Aorta (tissue), 5 donors: ENCODE measurements around the gene CDK9. TPM values are rescaled to one million over a fixed set of nuclear protein-coding genes. Genes with fewer than 3 reads are reported as not detected.
A peak's percentile ranks its signal among the peaks of the same experiment; 100 is the strongest.

ENCODE experiments used
- ATAC-seq: fragments of 200-7000 bp; cut with Tn5 transposase; one replicate; pipeline ENCODE4 v1.9.1; 2022; ENCODE audit warnings: moderate library complexity; ENCODE audit not compliant: low FRiP score
- DNase-seq, 2 donors: peaks; one replicate each; pipeline ENCODE4 v3.0.0-alpha.2; 2020
- H3K27ac ChIP-seq, 2 donors: one replicate each; pipeline ENCODE4 v1.5.1; 2013; ENCODE audit warnings: low read length in 2 of 2, mild to moderate bottlenecking in 2 of 2, moderate library complexity in 2 of 2, control low read depth in 1 of 2, inconsistent platforms in 1 of 2, low read depth in 1 of 2
- H3K27me3 ChIP-seq, 2 donors: one replicate each; pipeline ENCODE4 v1.6.1; 2013; ENCODE audit warnings: control low read depth in 1 of 2, low read length in 1 of 2, mild to moderate bottlenecking in 1 of 2, moderate library complexity in 1 of 2; ENCODE audit not compliant: insufficient read depth in 2 of 2, control insufficient read depth in 1 of 2
- H3K36me3 ChIP-seq, 2 donors: one replicate each; pipeline ENCODE4 v1.6.1; 2013; ENCODE audit warnings: control low read depth in 1 of 2, low read length in 1 of 2, mild to moderate bottlenecking in 1 of 2; ENCODE audit not compliant: insufficient read depth in 2 of 2, control insufficient read depth in 1 of 2
- H3K4me1 ChIP-seq, 2 donors: one replicate each; pipeline ENCODE4 v1.6.1; 2013; ENCODE audit warnings: low read length in 2 of 2, control low read depth in 1 of 2, mild to moderate bottlenecking in 1 of 2, moderate library complexity in 1 of 2; ENCODE audit not compliant: insufficient read depth in 2 of 2, control insufficient read depth in 1 of 2
- H3K4me3 ChIP-seq, 2 donors: one replicate each; pipeline ENCODE4 v1.5.1; 2013; ENCODE audit warnings: low read length in 2 of 2, control low read depth in 1 of 2, mild to moderate bottlenecking in 1 of 2
- H3K9me3 ChIP-seq: one replicate; pipeline ENCODE4 v1.6.1; 2013; ENCODE audit warnings: mild to moderate bottlenecking, low read length; ENCODE audit not compliant: control insufficient read depth
- WGBS, 2 donors: extraction: QIAGEN DNeasy Blood & Tissue Kit; methylation state at CpG; one replicate each; pipeline ENCODE4 v1.1.7; 2013; 5-methylcytosine and 5-hydroxymethylcytosine counted together
- intact Hi-C, 2 donors: fragments of 100-400 bp; cut with DNase I; formaldehyde crosslinking; loops; one replicate each; pipeline versions ENCODE4 v1.14.2 to v1.15.0; 2022
- polyA plus RNA-seq, 2 donors: library from polyadenylated mRNA; stranded (reverse); fragments of 200-250 nt; gene quantifications; one replicate each; pipeline ENCODE4 v1.2.3, GENCODE V29; 2013
- total RNA-seq, 2 donors: library from RNA; stranded (reverse); fragmentation: NEBNext Ultra II Directional; extraction: Animal tissue kit (Norgen Biotek cat#: 25700); gene quantifications; one replicate each; pipeline ENCODE4 v1.2.1, GENCODE V29; 2021
- donor health status: healthy with polysubstance abuse.
- donor health status: Bipolar disorder and iron deficiency.
- donor health status: DM: no; HTN: no; CAD: no.
- donor health status: DM: no; HTN: no; CAD: no.
- donor health status: DM: yes; HTN: yes; CAD: no.

CDK9 gene
- total and polyA plus RNA-seq, 4 donors = 29.3 to 131 (median 109) TPM

DNA sequence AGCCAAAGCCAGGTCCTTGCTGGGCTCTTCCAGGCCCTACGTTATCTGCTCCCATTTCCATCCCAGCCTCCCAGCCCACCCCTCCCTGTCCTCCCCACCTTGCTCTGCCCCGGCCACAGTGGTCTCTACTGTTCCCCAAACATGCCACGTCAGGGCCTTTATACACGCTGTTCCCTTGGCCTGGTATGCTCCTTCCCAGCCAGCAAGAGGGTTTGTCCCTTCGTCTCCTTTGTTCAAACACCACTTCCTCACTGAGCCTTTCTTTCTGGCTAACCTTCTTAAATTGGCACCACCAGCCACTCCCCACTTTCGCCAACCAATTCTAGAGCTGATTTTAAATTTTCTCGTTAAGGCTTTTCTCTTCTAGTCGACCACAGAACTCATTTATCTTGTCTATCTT, 17.1 kb upstream of the CDK9 start:
- H3K4me1 ChIP-seq = no peaks in the 10 kb centered on the region

GRCh38 chr9:127769101-127769500, 16.7 kb upstream of the CDK9 start:
- H3K27me3 ChIP-seq = no peaks in the 10 kb centered on the region
- H3K9me3 ChIP-seq = no peaks in the 10 kb centered on the region
- ATAC-seq (no peak), DNase-seq (no peak)
- no peaks in the 10 kb centered on the region for H3K4me1 ChIP-seq
- 93 to 98% methylated on average over 5 of the region's 5 CpGs for WGBS, 2 donors
- H3K4me3 ChIP-seq = no peak overlapping the region
- H3K36me3 ChIP-seq = no peaks in the 10 kb centered on the region
- no peak overlapping the region for H3K27ac ChIP-seq
- intact Hi-C loops = no loop called here

More for the DNA sequence above, 17.1 kb upstream of the CDK9 start:
- Histone ChIP-seq H3K9me3 (no peaks in the 10 kb centered on the region), H3K27me3 (no peaks in the 10 kb centered on the region), H3K4me3 (no peak overlapping the region), H3K36me3 (no peaks in the 10 kb centered on the region), H3K27ac (no peak overlapping the region)
- WGBS, 2 donors = 85 to 88% methylated on average over 8 of the region's 8 CpGs
- intact Hi-C loops = no loop called here
- ATAC-seq (no peak), DNase-seq (no peak)

- intact Hi-C loops = no loop called here
- Histone ChIP-seq H3K4me1 (no peaks in the 10 kb centered on the region), H3K27ac (no peak overlapping the region), H3K36me3 (no peaks in the 10 kb centered on the region), H3K4me3 (no peak overlapping the region), H3K27me3 (no peaks in the 10 kb centered on the region), H3K9me3 (no peaks in the 10 kb centered on the region)
- DNase-seq (no peak), ATAC-seq (no peak)
- WGBS, 2 donors = 83 to 91% methylated on average over 4 of the region's 4 CpGs
Observed at GRCh38 chr9:127769929-127770582, 15.8 kb upstream of the CDK9 start.

GRCh38 chr9:127770583-127770904, 15.3 kb upstream of the CDK9 start:
- H3K4me1 ChIP-seq = no peaks in the 10 kb centered on the region
- H3K27ac ChIP-seq = no peak overlapping the region
- no peak for DNase-seq
- intact Hi-C loops = no loop called here
- no peaks in the 10 kb centered on the region for H3K27me3 ChIP-seq
- 60 to 62% methylated on average over 3 of the region's 3 CpGs for WGBS, 2 donors
- no peaks in the 10 kb centered on the region for H3K9me3 ChIP-seq
- no peak for ATAC-seq
- no peak overlapping the region for H3K4me3 ChIP-seq
- H3K36me3 ChIP-seq = no peaks in the 10 kb centered on the region

GRCh38 chr9:127770905-127771569, 14.8 kb upstream of the CDK9 start:
- Histone ChIP-seq H3K27ac (no peak overlapping the region), H3K4me3 (no peak overlapping the region), H3K9me3 (no peaks in the 10 kb centered on the region), H3K36me3 (no peaks in the 10 kb centered on the region), H3K4me1 (no peaks in the 10 kb centered on the region), H3K27me3 (no peaks in the 10 kb centered on the region)
- 3 to 4% methylated on average over 43 of the region's 43 CpGs for WGBS, 2 donors
- intact Hi-C loops = no loop called here
- ATAC-seq (peak; percentile 98), DNase-seq (peak; percentile 100)

DNA sequence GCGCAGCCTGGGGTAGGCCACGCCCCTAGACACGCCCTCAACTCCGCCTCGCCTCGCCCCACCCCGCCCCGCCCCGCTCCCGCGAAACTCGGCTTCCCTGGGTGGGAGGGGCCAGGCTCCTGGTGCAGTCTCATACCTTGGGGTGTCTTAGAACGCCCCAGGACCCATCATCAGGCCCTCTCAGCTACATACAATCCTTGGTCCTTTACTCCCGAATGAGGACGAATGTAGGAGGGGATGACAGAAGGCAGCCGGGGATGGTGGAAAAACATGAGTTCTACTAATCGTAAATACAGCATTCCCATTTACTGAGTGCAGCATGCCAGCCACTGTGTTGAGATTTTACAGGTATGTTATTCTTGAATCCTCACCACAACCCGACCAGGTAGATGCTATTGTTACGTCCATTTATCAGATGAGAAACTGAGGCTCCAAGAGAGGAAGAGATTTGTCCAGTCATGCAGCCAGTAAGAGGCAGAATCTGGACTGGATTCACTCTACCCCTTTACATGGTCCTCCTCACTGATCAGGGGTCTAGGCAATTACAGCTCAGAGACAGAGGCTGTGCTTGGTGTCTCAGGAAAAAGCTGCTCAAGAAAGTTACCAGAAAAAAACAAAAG, 14.2 kb upstream of the CDK9 start:
- intact Hi-C loops = no loop called here
- DNase-seq = no peak
- WGBS, 2 donors = 4 to 5% methylated on average over 19 of the region's 19 CpGs
- no peaks in the 10 kb centered on the region for H3K4me1 ChIP-seq
- H3K27ac ChIP-seq = no peak overlapping the region
- H3K27me3 ChIP-seq = no peaks in the 10 kb centered on the region
- no peak overlapping the region for H3K4me3 ChIP-seq
- no peaks in the 10 kb centered on the region for H3K9me3 ChIP-seq
- ATAC-seq = no peak
- H3K36me3 ChIP-seq = no peaks in the 10 kb centered on the region

- WGBS, 2 donors = 92 to 95% methylated on average over 5 of the region's 5 CpGs
- Histone ChIP-seq H3K27ac (no peak overlapping the region), H3K4me3 (no peak overlapping the region), H3K27me3 (no peaks in the 10 kb centered on the region), H3K4me1 (no peaks in the 10 kb centered on the region), H3K36me3 (no peaks in the 10 kb centered on the region), H3K9me3 (no peaks in the 10 kb centered on the region)
- intact Hi-C loops = no loop called here
- DNase-seq (no peak), ATAC-seq (no peak)
Observed at GRCh38 chr9:127772603-127773002, 13.2 kb upstream of the CDK9 start.

- Histone ChIP-seq H3K9me3 (no peaks in the 10 kb centered on the region), H3K27me3 (no peaks in the 10 kb centered on the region), H3K36me3 (no peaks in the 10 kb centered on the region), H3K4me3 (no peak overlapping the region), H3K4me1 (no peaks in the 10 kb centered on the region), H3K27ac (no peak overlapping the region)
- 92% methylated on average over 3 of the region's 3 CpGs for WGBS, 2 donors
- intact Hi-C loops = no loop called here
- DNase-seq (no peak), ATAC-seq (no peak)
Observed at GRCh38 chr9:127773272-127773671, 12.6 kb upstream of the CDK9 start.

GRCh38 chr9:127773981-127774380, 11.9 kb upstream of the CDK9 start:
- H3K27ac ChIP-seq = no peak overlapping the region
- H3K4me3 ChIP-seq = no peak overlapping the region
- WGBS, 2 donors = 90 to 91% methylated on average over 10 of the region's 10 CpGs
- DNase-seq (no peak), ATAC-seq (no peak)
- no peaks in the 10 kb centered on the region for H3K9me3 ChIP-seq
- H3K27me3 ChIP-seq = no peaks in the 10 kb centered on the region
- H3K36me3 ChIP-seq = no peaks in the 10 kb centered on the region
- intact Hi-C loops = no loop called here
- H3K4me1 ChIP-seq = no peaks in the 10 kb centered on the region
